H9 (cell line): ENCODE data around the gene COPG1. TPM values are rescaled to one million over a fixed set of nuclear protein-coding genes. Genes with fewer than 3 reads are reported as not detected.

ENCODE experiments used
- DNase-seq: peaks from one replicate; pipeline ENCODE4 v3.0.0-alpha.2; 2017
- H2AFZ ChIP-seq: one replicate; pipeline ENCODE4 v1.6.1; 2013; ENCODE audit warnings: mild to moderate bottlenecking, low read length, control low read depth, moderate library complexity
- H2AK5ac ChIP-seq: 2 replicates; pipeline ENCODE4 v1.6.1; 2013; ENCODE audit warnings: low read length, control low read depth, mixed read lengths; ENCODE audit not compliant: insufficient read length
- H2BK120ac ChIP-seq: one replicate; pipeline ENCODE4 v1.6.1; 2013; ENCODE audit warnings: low read depth, mild to moderate bottlenecking, low read length, control low read depth, inconsistent platforms; ENCODE audit not compliant: poor library complexity, severe bottlenecking
- H2BK12ac ChIP-seq: 2 replicates; pipeline ENCODE4 v1.6.1; 2013; ENCODE audit warnings: low read length, control low read depth, mixed read lengths, low read depth; ENCODE audit not compliant: insufficient read length
- H2BK15ac ChIP-seq: 2 replicates; pipeline ENCODE4 v1.6.1; 2013; ENCODE audit warnings: low read depth, low read length, control low read depth
- H2BK20ac ChIP-seq: one replicate; pipeline ENCODE4 v1.6.1; 2013; ENCODE audit warnings: low read depth, mild to moderate bottlenecking, low read length, control low read depth, inconsistent platforms; ENCODE audit not compliant: poor library complexity, severe bottlenecking
- H2BK5ac ChIP-seq: 2 replicates; pipeline ENCODE4 v1.6.1; 2013; ENCODE audit warnings: low read length, control low read depth, mixed read lengths; ENCODE audit not compliant: insufficient read length
- H3K14ac ChIP-seq: 2 replicates; pipeline ENCODE4 v1.6.1; 2013; ENCODE audit warnings: low read length, control low read depth; ENCODE audit not compliant: insufficient read depth
- H3K18ac ChIP-seq: 2 replicates; pipeline ENCODE4 v1.6.1; 2013; ENCODE audit warnings: low read depth, mild to moderate bottlenecking, mixed read lengths, low read length, control low read depth; ENCODE audit not compliant: insufficient read length
- H3K23ac ChIP-seq: 2 replicates; pipeline ENCODE4 v1.6.1; 2013; ENCODE audit warnings: low read length, control low read depth, mixed read lengths, low read depth; ENCODE audit not compliant: insufficient read length
- H3K23me2 ChIP-seq: 2 replicates; pipeline ENCODE4 v1.6.1; 2013; ENCODE audit warnings: low read depth, mild to moderate bottlenecking, mixed read lengths, low read length, control low read depth; ENCODE audit not compliant: insufficient read length, poor library complexity, severe bottlenecking
- H3K27ac ChIP-seq: 2 replicates; pipeline ENCODE4 v1.5.1; 2013; ENCODE audit warnings: low read length, control low read depth, mixed read lengths, low read depth; ENCODE audit not compliant: insufficient read length
- H3K27me3 ChIP-seq: 2 replicates; pipeline ENCODE4 v1.6.1; 2013; ENCODE audit warnings: low read length, control low read depth, inconsistent platforms; ENCODE audit not compliant: insufficient read depth
- H3K4ac ChIP-seq: 2 replicates; pipeline ENCODE4 v1.6.1; 2013; ENCODE audit warnings: low read depth, mild to moderate bottlenecking, control low read depth, inconsistent platforms, low read length, moderate library complexity
- H3K4me1 ChIP-seq: 2 replicates; pipeline ENCODE4 v1.6.1; 2013; ENCODE audit warnings: low read length, control low read depth, inconsistent platforms; ENCODE audit not compliant: insufficient read depth
- H3K4me2 ChIP-seq: 2 replicates; pipeline ENCODE4 v1.6.1; 2013; ENCODE audit warnings: low read length, control low read depth, mixed read lengths; ENCODE audit not compliant: insufficient read length, insufficient read depth
- H3K56ac ChIP-seq: 2 replicates; pipeline ENCODE4 v1.6.1; 2013; ENCODE audit warnings: low read depth, mild to moderate bottlenecking, mixed read lengths, low read length, control low read depth; ENCODE audit not compliant: insufficient read length
- H3K79me1 ChIP-seq: 2 replicates; pipeline ENCODE4 v1.6.1; 2013; ENCODE audit warnings: low read depth, mild to moderate bottlenecking, moderate library complexity, low read length, control low read depth, inconsistent platforms; ENCODE audit not compliant: insufficient read depth, poor library complexity, severe bottlenecking
- H3K79me2 ChIP-seq: 2 replicates; pipeline ENCODE4 v1.6.1; 2013; ENCODE audit warnings: low read length, control low read depth, inconsistent platforms; ENCODE audit not compliant: insufficient read depth
- H3K9ac ChIP-seq: 2 replicates; pipeline ENCODE4 v1.6.1; 2013; ENCODE audit warnings: low read length, control low read depth, mixed read lengths; ENCODE audit not compliant: insufficient read length; ENCODE audit errors: extremely low read depth
- H3K9me3 ChIP-seq: one replicate; pipeline ENCODE4 v1.6.1; 2013; ENCODE audit warnings: low read depth, low read length, inconsistent platforms; ENCODE audit not compliant: control insufficient read depth
- H3T11ph ChIP-seq: one replicate; pipeline ENCODE4 v1.6.1; 2013; ENCODE audit warnings: mild to moderate bottlenecking, low read length, control low read depth, inconsistent platforms
- H4K20me1 ChIP-seq: one replicate; pipeline ENCODE4 v1.6.1; 2013; ENCODE audit not compliant: control insufficient read depth, insufficient read length, insufficient read depth
- H4K5ac ChIP-seq: 2 replicates; pipeline ENCODE4 v1.6.1; 2013; ENCODE audit warnings: low read depth, mild to moderate bottlenecking, mixed read lengths, low read length, control low read depth; ENCODE audit not compliant: insufficient read length
- H4K8ac ChIP-seq: replicated peaks from 2 replicates; pipeline ENCODE4 v1.6.1; 2013; ENCODE audit warnings: low read length, control low read depth, mixed read lengths, low read depth; ENCODE audit not compliant: insufficient read length
- H4K91ac ChIP-seq: 2 replicates; pipeline ENCODE4 v1.6.1; 2013; ENCODE audit warnings: low read depth, mild to moderate bottlenecking, moderate library complexity, mixed read lengths, low read length, control low read depth; ENCODE audit not compliant: insufficient read length
- H3K27ac Mint-ChIP-seq, 3 experiments: 2 replicates in 2 of 3; 3 replicates in 1 of 3; pipeline ENCODE4 v1.8.0; 2020 to 2021; ENCODE audit warnings: mixed read lengths in 3 of 3, mild to moderate bottlenecking in 1 of 3, moderate library complexity in 1 of 3
- H3K27me3 Mint-ChIP-seq: 2 replicates; pipeline ENCODE4 v1.8.0; 2021; ENCODE audit warnings: low read depth, mild to moderate bottlenecking, moderate library complexity, mixed read lengths
- H3K36me3 Mint-ChIP-seq, 3 experiments: 2 replicates in 2 of 3; 3 replicates in 1 of 3; pipeline ENCODE4 v1.8.0; 2020 to 2021; ENCODE audit warnings: low read depth in 3 of 3, mixed read lengths in 3 of 3; ENCODE audit not compliant: insufficient read depth in 1 of 3
- H3K4me1 Mint-ChIP-seq, 2 experiments: 2 replicates each; pipeline ENCODE4 v1.8.0; 2020; ENCODE audit warnings: mixed read lengths in 2 of 2
- H3K4me3 Mint-ChIP-seq, 2 experiments: 2 replicates in 1 of 2; 3 replicates in 1 of 2; pipeline ENCODE4 v1.8.0; 2020 to 2021; ENCODE audit warnings: mild to moderate bottlenecking in 2 of 2, mixed read lengths in 2 of 2, moderate library complexity in 1 of 2
- H3K9me3 Mint-ChIP-seq, 2 experiments: 2 replicates in 1 of 2; 3 replicates in 1 of 2; pipeline ENCODE4 v1.8.0; 2020; ENCODE audit warnings: mild to moderate bottlenecking in 2 of 2, mixed read lengths in 2 of 2, moderate library complexity in 1 of 2
- CTCF ChIP-seq: fragments of 200-600 bp; sonication (generic); conservative IDR thresholded peaks from 3 replicates; pipeline ENCODE4 v1.8.0; 2021; ENCODE audit warnings: antibody characterized with exemption, mild to moderate bottlenecking
- WGBS: extraction: QIAGEN DNeasy Blood & Tissue Kit; methylation state at CpG from one replicate; pipeline ENCODE4 v1.1.7; 2013; ENCODE audit warnings: missing lambda C conversion rate, low lambda C conversion rate, mixed read lengths; ENCODE audit not compliant: insufficient read length; ENCODE audit errors: extremely low coverage; 5-methylcytosine and 5-hydroxymethylcytosine counted together
- total RNA-seq: library from RNA; stranded (reverse); gene quantifications from 2 replicates; pipeline ENCODE4 v1.2.1, GENCODE V29; 2021

COPG1 gene
- total RNA-seq, 1 experiment from 2014 or later: 147 TPM

GRCh38 chr3:129320825-129321487, 71.5 kb downstream of the COPG1 start:
- H3K9me3 Mint-ChIP-seq: no peaks in the 10 kb centered on the region
- TF ChIP-seq CTCF: no peak

More at GRCh38 chr3:129320825-129321487, 71.5 kb downstream of the COPG1 start:
- Histone ChIP-seq H4K5ac (no peak overlapping the region), H4K8ac (no peak overlapping the region), H4K91ac (no peak overlapping the region), H3K23me2 (no peaks in the 10 kb centered on the region), H3K18ac (no peak overlapping the region), H3K27ac (no peak overlapping the region), H2AK5ac (no peak overlapping the region), H3K14ac (no peak overlapping the region), H3K4me2 (no peak overlapping the region), H3K4me1 (no peaks in the 10 kb centered on the region), H4K20me1 (no peaks in the 10 kb centered on the region), H3K56ac (no peak overlapping the region), H3K79me2 (no peaks in the 10 kb centered on the region), H2BK5ac (no peak overlapping the region), H3K9me3 (no peaks in the 10 kb centered on the region), H2BK12ac (no peak overlapping the region), H3T11ph (no peak overlapping the region), H3K4ac (no peak overlapping the region), H2BK20ac (no peak overlapping the region), H3K27me3 (no peaks in the 10 kb centered on the region), H2BK120ac (no peak overlapping the region), H3K23ac (peak overlapping the region; percentile 23), H3K79me1 (no peaks in the 10 kb centered on the region), H3K9ac (no peak overlapping the region), H2BK15ac (no peak overlapping the region), H2AFZ (no peak overlapping the region)
- Mint-ChIP-seq H3K4me3 (no peak overlapping the region), H3K36me3 (peaks cover 3 to 20% (median 9%) of the 10 kb centered on the region in 3 experiments; a peak in 5 of 7 replicates), H3K27me3 (no peaks in the 10 kb centered on the region; the same call in none of the 2 replicates), H3K27ac (no peak overlapping the region), H3K4me1 (peaks cover 3% of the 10 kb centered on the region in 2 experiments; a peak in 1 of 4 replicates)
- no peak for DNase-seq
- 100% methylated on average over 5 of the region's 7 CpGs for WGBS
